SK-N-SH treated with all-trans-retinoic acid at 6 μM for 48 hours (cell line): ENCODE results near the gene ZIC5.

Experiments
- ATAC-seq: fragments of 200-7000 bp; cut with Tn5 transposase; 3 replicates; pipeline ENCODE4 v1.9.1; 2020; ENCODE audit warnings: mild to moderate bottlenecking, moderate library complexity
- ARNTL ChIP-seq: fragments of 450-650 bp; formaldehyde crosslinking; IDR thresholded peaks from 2 replicates; pipeline ENCODE4 v1.5.0; 2020; ENCODE audit warnings: low read depth, mild to moderate bottlenecking, moderate library complexity, borderline replicate concordance
- BACH2 ChIP-seq: fragments of 250-450 bp; sonication (Bioruptor Pico); IDR thresholded peaks from 2 replicates; pipeline ENCODE4 v1.9.0; 2021; ENCODE audit warnings: mild to moderate bottlenecking, borderline replicate concordance
- CSDC2 ChIP-seq: fragments of 250-450 bp; sonication (Bioruptor Pico); IDR thresholded peaks from 2 replicates; pipeline ENCODE4 v1.5.0; 2020; ENCODE audit warnings: mild to moderate bottlenecking, moderate library complexity
- ESRRG ChIP-seq: fragments of 250-450 bp; sonication (Bioruptor Pico); IDR thresholded peaks from 2 replicates; pipeline ENCODE4 v1.6.1; 2021; ENCODE audit warnings: mild to moderate bottlenecking
- GLIS3 ChIP-seq: fragments of 250-450 bp; sonication (Bioruptor Pico); IDR thresholded peaks from 2 replicates; pipeline ENCODE4 v1.5.0; 2020; ENCODE audit warnings: mild to moderate bottlenecking, moderate library complexity
- ISL1 ChIP-seq: fragments of 250-450 bp; sonication (Bioruptor Pico); IDR thresholded peaks from 2 replicates; pipeline ENCODE4 v2.1.2; 2022; ENCODE audit warnings: mild to moderate bottlenecking, moderate library complexity
- OSR1 ChIP-seq: fragments of 250-450 bp; sonication (Bioruptor Pico); IDR thresholded peaks from 2 replicates; pipeline ENCODE4 v1.8.0; 2022; ENCODE audit warnings: moderate library complexity, mild to moderate bottlenecking, inconsistent platforms
- PATZ1 ChIP-seq: fragments of 250-450 bp; sonication (Bioruptor Pico); IDR thresholded peaks from 2 replicates; pipeline ENCODE4 v1.8.0; 2020; ENCODE audit warnings: mild to moderate bottlenecking, moderate library complexity, borderline replicate concordance
- POU6F1 ChIP-seq: fragments of 250-450 bp; sonication (Bioruptor Pico); IDR thresholded peaks from 2 replicates; pipeline ENCODE4 v1.8.0; 2021; ENCODE audit warnings: low read depth, mild to moderate bottlenecking, moderate library complexity, borderline replicate concordance
- PPARA ChIP-seq: fragments of 250-450 bp; sonication (Bioruptor Pico); IDR thresholded peaks from 2 replicates; pipeline ENCODE4 v1.5.0; 2020; ENCODE audit warnings: mild to moderate bottlenecking, borderline replicate concordance
- RARB ChIP-seq: fragments of 250-450 bp; sonication (Bioruptor Pico); IDR thresholded peaks from 2 replicates; pipeline ENCODE4 v1.8.0; 2021; ENCODE audit warnings: mild to moderate bottlenecking, moderate library complexity
- SNAI2 ChIP-seq: fragments of 250-450 bp; sonication (Bioruptor Pico); IDR thresholded peaks from 2 replicates; pipeline ENCODE4 v1.5.0; 2020; ENCODE audit warnings: mild to moderate bottlenecking, moderate library complexity
- TCF4 ChIP-seq: fragments of 250-450 bp; sonication (Bioruptor Pico); IDR thresholded peaks from 2 replicates; pipeline ENCODE4 v1.8.0; 2021; ENCODE audit warnings: mild to moderate bottlenecking, moderate library complexity, borderline replicate concordance
- TOX ChIP-seq: fragments of 250-450 bp; sonication (Bioruptor Pico); IDR thresholded peaks from 2 replicates; pipeline ENCODE4 v1.8.0; 2021; ENCODE audit warnings: mild to moderate bottlenecking, moderate library complexity, borderline replicate concordance
- TSHZ2 ChIP-seq: fragments of 250-450 bp; sonication (Bioruptor Pico); IDR thresholded peaks from 2 replicates; pipeline ENCODE4 v1.5.0; 2020; ENCODE audit warnings: mild to moderate bottlenecking, moderate library complexity
- ZC3H10 ChIP-seq: fragments of 250-450 bp; sonication (Bioruptor Pico); IDR thresholded peaks from 2 replicates; pipeline ENCODE4 v1.5.1; 2021; ENCODE audit warnings: mild to moderate bottlenecking, moderate library complexity
- ZFP3 ChIP-seq: fragments of 250-450 bp; sonication (Bioruptor Pico); IDR thresholded peaks from 2 replicates; pipeline ENCODE4 v1.5.0; 2020; ENCODE audit warnings: mild to moderate bottlenecking, moderate library complexity
- ZFP30 ChIP-seq: fragments of 450-650 bp; formaldehyde crosslinking; IDR thresholded peaks from 2 replicates; pipeline ENCODE4 v1.5.0; 2022; ENCODE audit warnings: mild to moderate bottlenecking, moderate library complexity
- ZNF565 ChIP-seq: fragments of 450-650 bp; formaldehyde crosslinking; conservative IDR thresholded peaks from 2 replicates; pipeline ENCODE4 v1.5.0; 2020; ENCODE audit warnings: low read depth, mild to moderate bottlenecking, moderate library complexity
- ZNF70 ChIP-seq: fragments of 450-650 bp; formaldehyde crosslinking; IDR thresholded peaks from 2 replicates; pipeline ENCODE4 v1.5.0; 2020; ENCODE audit warnings: mild to moderate bottlenecking, moderate library complexity
- ZNF8 ChIP-seq: fragments of 450-650 bp; formaldehyde crosslinking; IDR thresholded peaks from 2 replicates; pipeline ENCODE4 v1.5.0; 2020; ENCODE audit warnings: mild to moderate bottlenecking, moderate library complexity
- TF ChIP-seq, protein P1 (sequence below): fragments of 250-450 bp; sonication (Bioruptor Pico); IDR thresholded peaks from 2 replicates; pipeline ENCODE4 v1.5.1; 2020; ENCODE audit warnings: low read depth, mild to moderate bottlenecking, moderate library complexity

Gene ZIC5

GRCh38 chr13:99982731-99983498, 11.3 kb upstream of the ZIC5 start:
- no peak for ATAC-seq
- TF ChIP-seq TSHZ2 (CRISPR knock-in tag): no peak
- TF ChIP-seq, all 23 proteins: peak for 0

GRCh38 chr13:99982036-99982730, 10.6 kb upstream of the ZIC5 start:
- TF ChIP-seq TSHZ2 (CRISPR knock-in tag) (no peak), ESRRG (no peak), ZNF565 (CRISPR knock-in tag) (no peak), PPARA (no peak), BACH2 (CRISPR knock-in tag) (no peak), ZC3H10 (CRISPR knock-in tag) (no peak), CSDC2 (no peak), RARB (CRISPR knock-in tag) (no peak), GLIS3 (CRISPR knock-in tag) (no peak), ARNTL (no peak), PATZ1 (CRISPR knock-in tag) (no peak), ZNF70 (CRISPR knock-in tag) (no peak), POU6F1 (CRISPR knock-in tag) (no peak), ZFP3 (no peak), ISL1 (CRISPR knock-in tag) (no peak), ZFP30 (CRISPR knock-in tag) (no peak)
- TF ChIP-seq, protein P1, sequence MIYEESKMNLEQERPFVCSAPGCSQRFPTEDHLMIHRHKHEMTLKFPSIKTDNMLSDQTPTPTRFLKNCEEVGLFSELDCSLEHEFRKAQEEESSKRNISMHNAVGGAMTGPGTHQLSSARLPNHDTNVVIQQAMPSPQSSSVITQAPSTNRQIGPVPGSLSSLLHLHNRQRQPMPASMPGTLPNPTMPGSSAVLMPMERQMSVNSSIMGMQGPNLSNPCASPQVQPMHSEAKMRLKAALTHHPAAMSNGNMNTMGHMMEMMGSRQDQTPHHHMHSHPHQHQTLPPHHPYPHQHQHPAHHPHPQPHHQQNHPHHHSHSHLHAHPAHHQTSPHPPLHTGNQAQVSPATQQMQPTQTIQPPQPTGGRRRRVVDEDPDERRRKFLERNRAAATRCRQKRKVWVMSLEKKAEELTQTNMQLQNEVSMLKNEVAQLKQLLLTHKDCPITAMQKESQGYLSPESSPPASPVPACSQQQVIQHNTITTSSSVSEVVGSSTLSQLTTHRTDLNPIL (CRISPR knock-in tag): no peak
- ATAC-seq: no peak

DNA sequence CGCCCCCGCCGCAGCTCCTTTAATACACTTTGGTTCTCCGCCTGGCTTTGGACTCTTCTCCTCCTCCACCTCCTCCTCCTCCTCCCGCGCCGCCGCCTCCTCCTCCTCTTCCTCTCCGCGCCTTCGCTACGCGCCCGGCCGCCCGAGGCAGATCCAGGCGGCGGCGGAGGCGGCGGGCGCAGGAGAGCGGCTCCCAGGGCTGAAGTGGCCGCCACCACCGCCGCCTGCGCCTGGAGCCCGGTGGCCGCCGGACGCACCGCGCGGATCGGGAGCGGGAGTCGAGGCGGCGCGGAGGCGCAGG, 10.1 kb upstream of the ZIC5 start, which contains the start of gene ZIC2:
Gene ZIC2 (plus strand): TSS at position 50 of the 301 bp plus-strand sequence. CDS start 281 bp downstream, outside the sequence.
- no peak for ATAC-seq
- no peak for TF ChIP-seq ZNF565 (CRISPR knock-in tag)
- TF ChIP-seq TOX (CRISPR knock-in tag): no peak
- TF ChIP-seq, protein P1 (CRISPR knock-in tag): no peak
- no peak for TF ChIP-seq ZC3H10 (CRISPR knock-in tag)
- TF ChIP-seq GLIS3 (CRISPR knock-in tag): no peak
- TF ChIP-seq ISL1 (CRISPR knock-in tag): no peak
- no peak for TF ChIP-seq RARB (CRISPR knock-in tag)
- TF ChIP-seq CSDC2: no peak
- no peak for TF ChIP-seq ZFP30 (CRISPR knock-in tag)
- TF ChIP-seq ZNF70 (CRISPR knock-in tag): no peak
- no peak for TF ChIP-seq ZNF8 (CRISPR knock-in tag)
- no peak for TF ChIP-seq OSR1 (CRISPR knock-in tag)
- no peak for TF ChIP-seq TCF4 (CRISPR knock-in tag)
- TF ChIP-seq SNAI2 (CRISPR knock-in tag): no peak
- no peak for TF ChIP-seq ZFP3
- no peak for TF ChIP-seq ARNTL
- no peak for TF ChIP-seq BACH2 (CRISPR knock-in tag)
